ENCODE results near the gene C16orf95.

The C16orf95 gene

GRCh38 chr16:87352818-87353217 is 35.6 kb upstream of the C16orf95 start:
- peaks cover 3% of the 10 kb centered on the region for H3K4me1 Mint-ChIP-seq (ENCODE audit: low read depth)
- H3K36me3 Mint-ChIP-seq (ENCODE audit: low read depth): peaks cover 69% of the 10 kb centered on the region
- no peak for DNase-seq
- no peak overlapping the region for H3K27ac Mint-ChIP-seq
- no peaks in the 10 kb centered on the region for H3K27me3 Mint-ChIP-seq
- H3K4me3 Mint-ChIP-seq: no peak overlapping the region
- H3K9me3 Mint-ChIP-seq: no peaks in the 10 kb centered on the region

GRCh38 chr16:87351320-87351698 is 34.1 kb upstream of the C16orf95 start:
- Mint-ChIP-seq H3K27ac (no peak overlapping the region), H3K4me1 (ENCODE audit: low read depth) (peaks cover 3% of the 10 kb centered on the region), H3K4me3 (no peak overlapping the region), H3K9me3 (no peaks in the 10 kb centered on the region), H3K36me3 (ENCODE audit: low read depth) (peaks cover 70% of the 10 kb centered on the region), H3K27me3 (no peaks in the 10 kb centered on the region)
- no peak for DNase-seq

- peaks cover 70% of the 10 kb centered on the region for H3K36me3 Mint-ChIP-seq (ENCODE audit: low read depth)
- H3K27ac Mint-ChIP-seq: peak overlapping the region; percentile 29
- no peak for DNase-seq
- H3K9me3 Mint-ChIP-seq: no peaks in the 10 kb centered on the region
- H3K4me1 Mint-ChIP-seq (ENCODE audit: low read depth): peaks cover 4% of the 10 kb centered on the region
- H3K27me3 Mint-ChIP-seq: no peaks in the 10 kb centered on the region
- H3K4me3 Mint-ChIP-seq: no peak overlapping the region
These were observed 33.6 kb upstream of the C16orf95 start for GRCh38 chr16:87350681-87351319.

- H3K36me3 Mint-ChIP-seq (ENCODE audit: low read depth): peaks cover 69% of the 10 kb centered on the region
- H3K27me3 Mint-ChIP-seq: no peaks in the 10 kb centered on the region
- peaks cover 10% of the 10 kb centered on the region for H3K4me1 Mint-ChIP-seq (ENCODE audit: low read depth)
- no peak overlapping the region for H3K4me3 Mint-ChIP-seq
- H3K9me3 Mint-ChIP-seq: no peaks in the 10 kb centered on the region
- no peak overlapping the region for H3K27ac Mint-ChIP-seq
- no peak for DNase-seq
These were observed 32.8 kb upstream of the C16orf95 start for GRCh38 chr16:87350031-87350430.

GRCh38 chr16:87348616-87349157 is 31.5 kb upstream of the C16orf95 start:
- H3K9me3 Mint-ChIP-seq: no peaks in the 10 kb centered on the region
- no peaks in the 10 kb centered on the region for H3K27me3 Mint-ChIP-seq
- peaks cover 77% of the 10 kb centered on the region for H3K36me3 Mint-ChIP-seq (ENCODE audit: low read depth)
- H3K4me1 Mint-ChIP-seq (ENCODE audit: low read depth): peaks cover 17% of the 10 kb centered on the region
- no peak overlapping the region for H3K27ac Mint-ChIP-seq
- no peak for DNase-seq
- H3K4me3 Mint-ChIP-seq: no peak overlapping the region

GRCh38 chr16:87347932-87348615 is 30.9 kb upstream of the C16orf95 start:
- H3K36me3 Mint-ChIP-seq (ENCODE audit: low read depth): peaks cover 80% of the 10 kb centered on the region
- no peak overlapping the region for H3K4me3 Mint-ChIP-seq
- DNase-seq: no peak
- H3K4me1 Mint-ChIP-seq (ENCODE audit: low read depth): peaks cover 18% of the 10 kb centered on the region
- no peaks in the 10 kb centered on the region for H3K9me3 Mint-ChIP-seq
- no peaks in the 10 kb centered on the region for H3K27me3 Mint-ChIP-seq
- H3K27ac Mint-ChIP-seq: peak overlapping the region; percentile 8

- DNase-seq: no peak
- no peak overlapping the region for H3K27ac Mint-ChIP-seq
- peaks cover 85% of the 10 kb centered on the region for H3K36me3 Mint-ChIP-seq (ENCODE audit: low read depth)
- no peak overlapping the region for H3K4me3 Mint-ChIP-seq
- no peaks in the 10 kb centered on the region for H3K27me3 Mint-ChIP-seq
- H3K9me3 Mint-ChIP-seq: no peaks in the 10 kb centered on the region
- peaks cover 18% of the 10 kb centered on the region for H3K4me1 Mint-ChIP-seq (ENCODE audit: low read depth)
These were observed 29.4 kb upstream of the C16orf95 start for GRCh38 chr16:87346517-87347060.

GRCh38 chr16:87345726-87346424 is 28.7 kb upstream of the C16orf95 start:
- no peaks in the 10 kb centered on the region for H3K27me3 Mint-ChIP-seq
- peaks cover 92% of the 10 kb centered on the region for H3K36me3 Mint-ChIP-seq (ENCODE audit: low read depth)
- H3K4me1 Mint-ChIP-seq (ENCODE audit: low read depth): peaks cover 18% of the 10 kb centered on the region
- H3K9me3 Mint-ChIP-seq: no peaks in the 10 kb centered on the region
- DNase-seq: no peak
- H3K27ac Mint-ChIP-seq: peak overlapping the region; percentile 86
- no peak overlapping the region for H3K4me3 Mint-ChIP-seq

- DNase-seq: peak; percentile 56
- Mint-ChIP-seq H3K4me1 (ENCODE audit: low read depth) (peaks cover 18% of the 10 kb centered on the region), H3K9me3 (no peaks in the 10 kb centered on the region), H3K4me3 (peak overlapping the region; percentile 8), H3K36me3 (ENCODE audit: low read depth) (peaks cover 93% of the 10 kb centered on the region), H3K27ac (peak overlapping the region; percentile 86), H3K27me3 (no peaks in the 10 kb centered on the region)
These were observed 27.9 kb upstream of the C16orf95 start for GRCh38 chr16:87344931-87345631.

GRCh38 chr16:87344165-87344930 is 27.2 kb upstream of the C16orf95 start:
- H3K4me3 Mint-ChIP-seq: no peak overlapping the region
- H3K9me3 Mint-ChIP-seq: no peaks in the 10 kb centered on the region
- peaks cover 95% of the 10 kb centered on the region for H3K36me3 Mint-ChIP-seq (ENCODE audit: low read depth)
- no peak for DNase-seq
- H3K27ac Mint-ChIP-seq: peak overlapping the region; percentile 72
- no peaks in the 10 kb centered on the region for H3K27me3 Mint-ChIP-seq
- peaks cover 15% of the 10 kb centered on the region for H3K4me1 Mint-ChIP-seq (ENCODE audit: low read depth)

- H3K27me3 Mint-ChIP-seq: no peaks in the 10 kb centered on the region
- no peak overlapping the region for H3K4me3 Mint-ChIP-seq
- peaks cover 95% of the 10 kb centered on the region for H3K36me3 Mint-ChIP-seq (ENCODE audit: low read depth)
- DNase-seq: no peak
- peak overlapping the region; percentile 72 for H3K27ac Mint-ChIP-seq
- peaks cover 20% of the 10 kb centered on the region for H3K4me1 Mint-ChIP-seq (ENCODE audit: low read depth)
- H3K9me3 Mint-ChIP-seq: no peaks in the 10 kb centered on the region
These were observed 26.5 kb upstream of the C16orf95 start for GRCh38 chr16:87343753-87344050.

GRCh38 chr16:87342978-87343752 is 26.0 kb upstream of the C16orf95 start:
- peaks cover 21% of the 10 kb centered on the region for H3K4me1 Mint-ChIP-seq (ENCODE audit: low read depth)
- no peak overlapping the region for H3K27ac Mint-ChIP-seq

GRCh38 chr16:87342504-87342903 is 25.3 kb upstream of the C16orf95 start:
- Mint-ChIP-seq H3K36me3 (ENCODE audit: low read depth) (peaks cover 94% of the 10 kb centered on the region), H3K27ac (no peak overlapping the region), H3K27me3 (no peaks in the 10 kb centered on the region), H3K4me1 (ENCODE audit: low read depth) (peaks cover 25% of the 10 kb centered on the region), H3K9me3 (no peaks in the 10 kb centered on the region), H3K4me3 (no peak overlapping the region)
- DNase-seq: no peak

More at GRCh38 chr16:87342978-87343752, 26.0 kb upstream of the C16orf95 start:
- Mint-ChIP-seq H3K4me3 (no peak overlapping the region), H3K27me3 (no peaks in the 10 kb centered on the region), H3K36me3 (ENCODE audit: low read depth) (peaks cover 95% of the 10 kb centered on the region), H3K9me3 (no peaks in the 10 kb centered on the region)
- DNase-seq: no peak

Data from activated T-cell treated with anti-CD3 and anti-CD28 coated beads, Interleukin-2, amount 50 U/mL, for 24 hours (primary cell).